ENCODE data around the gene WDR11.

GRCh38 chr10:120953897-120954296 is 102.7 kb downstream of the WDR11 start:
- TF ChIP-seq, protein P1, sequence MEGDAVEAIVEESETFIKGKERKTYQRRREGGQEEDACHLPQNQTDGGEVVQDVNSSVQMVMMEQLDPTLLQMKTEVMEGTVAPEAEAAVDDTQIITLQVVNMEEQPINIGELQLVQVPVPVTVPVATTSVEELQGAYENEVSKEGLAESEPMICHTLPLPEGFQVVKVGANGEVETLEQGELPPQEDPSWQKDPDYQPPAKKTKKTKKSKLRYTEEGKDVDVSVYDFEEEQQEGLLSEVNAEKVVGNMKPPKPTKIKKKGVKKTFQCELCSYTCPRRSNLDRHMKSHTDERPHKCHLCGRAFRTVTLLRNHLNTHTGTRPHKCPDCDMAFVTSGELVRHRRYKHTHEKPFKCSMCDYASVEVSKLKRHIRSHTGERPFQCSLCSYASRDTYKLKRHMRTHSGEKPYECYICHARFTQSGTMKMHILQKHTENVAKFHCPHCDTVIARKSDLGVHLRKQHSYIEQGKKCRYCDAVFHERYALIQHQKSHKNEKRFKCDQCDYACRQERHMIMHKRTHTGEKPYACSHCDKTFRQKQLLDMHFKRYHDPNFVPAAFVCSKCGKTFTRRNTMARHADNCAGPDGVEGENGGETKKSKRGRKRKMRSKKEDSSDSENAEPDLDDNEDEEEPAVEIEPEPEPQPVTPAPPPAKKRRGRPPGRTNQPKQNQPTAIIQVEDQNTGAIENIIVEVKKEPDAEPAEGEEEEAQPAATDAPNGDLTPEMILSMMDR (IDR thresholded peaks at IDR 0.05; ENCODE audit: low read depth, low read length, poor library complexity, severe bottlenecking): no peak
- no peak for TF ChIP-seq EZH2phosphoT487 (IDR thresholded peaks at IDR 0.05; ENCODE audit: borderline replicate concordance, low read length)
